Fibroblast of lung (primary cell): ENCODE measurements around the gene DPP6. TPM values are rescaled to one million over a fixed set of nuclear protein-coding genes. Genes with fewer than 3 reads are reported as not detected.
"Not testable (repeated sequence)": the region's sequence is repeated elsewhere in the genome, so short reads cannot be mapped to it uniquely, and the experiment has no call there.

ENCODE experiments used
- DNase-seq, 2 donors: peaks; one replicate each; pipeline versions ENCODE4 v3.0.0 to v3.0.0-alpha.2; 2010; ENCODE audit warnings: low read depth in 2 of 2
- H2AFZ ChIP-seq: 2 replicates; pipeline ENCODE4 v1.5.1; 2012; ENCODE audit warnings: low read length, control low read depth, inconsistent platforms
- H3K27ac ChIP-seq: 2 replicates; pipeline ENCODE4 v1.5.1; 2011; ENCODE audit warnings: low read length, control low read depth; ENCODE audit not compliant: insufficient read depth
- H3K27me3 ChIP-seq: 2 replicates; pipeline ENCODE4 v1.5.1; 2011; ENCODE audit warnings: mild to moderate bottlenecking, low read length; ENCODE audit not compliant: control insufficient read depth, insufficient read depth
- H3K36me3 ChIP-seq: 2 replicates; pipeline ENCODE4 v1.5.1; 2011; ENCODE audit warnings: low read length; ENCODE audit not compliant: control insufficient read depth, insufficient read depth
- H3K4me1 ChIP-seq: 2 replicates; pipeline ENCODE4 v1.5.1; 2011; ENCODE audit warnings: low read length; ENCODE audit not compliant: control insufficient read depth, insufficient read depth; ENCODE audit errors: extremely low read depth
- H3K4me2 ChIP-seq: 2 replicates; pipeline ENCODE4 v1.5.1; 2011; ENCODE audit warnings: low read length, control low read depth; ENCODE audit not compliant: insufficient read depth; ENCODE audit errors: extremely low read depth
- H3K4me3 ChIP-seq, 4 experiments: fragments of 200-600 bp in 1 of 4; sonication (generic) in 1 of 4; replicated peaks in 1 of 4; 2 replicates each; pipeline ENCODE4 v1.5.1; 2011 to 2016; ENCODE audit warnings: low read length in 4 of 4, low read depth in 3 of 4, mild to moderate bottlenecking in 3 of 4, control low read depth in 2 of 4, inconsistent platforms in 1 of 4, mixed read lengths in 1 of 4; ENCODE audit not compliant: insufficient read depth in 1 of 4; ENCODE audit errors: control extremely low read depth in 1 of 4
- H3K79me2 ChIP-seq: 2 replicates; pipeline ENCODE4 v1.5.1; 2012; ENCODE audit warnings: mild to moderate bottlenecking, low read length, inconsistent platforms; ENCODE audit not compliant: control insufficient read depth, insufficient read depth
- H3K9ac ChIP-seq: 2 replicates; pipeline ENCODE4 v1.5.1; 2011; ENCODE audit warnings: mild to moderate bottlenecking, low read length, control low read depth; ENCODE audit not compliant: insufficient read depth
- H3K9me3 ChIP-seq: 2 replicates; pipeline ENCODE4 v1.5.1; 2012; ENCODE audit warnings: low read depth, low read length; ENCODE audit not compliant: control insufficient read depth, insufficient read depth
- H4K20me1 ChIP-seq: 2 replicates; pipeline ENCODE4 v1.5.1; 2011; ENCODE audit warnings: low read length; ENCODE audit not compliant: control insufficient read depth, insufficient read depth; ENCODE audit errors: extremely low read depth
- CTCF ChIP-seq, 2 donors: IDR thresholded peaks in 1 of 2; conservative IDR thresholded peaks in 1 of 2; 1 replicate in 1 of 2; 2 replicates in 1 of 2; pipeline ENCODE4 v1.5.1; 2011 to 2012; ENCODE audit warnings: low read length in 2 of 2, control low read depth in 1 of 2, inconsistent platforms in 1 of 2, low read depth in 1 of 2, mild to moderate bottlenecking in 1 of 2
- EZH2 ChIP-seq: IDR thresholded peaks from 2 replicates; pipeline ENCODE4 v1.5.1; 2012; ENCODE audit warnings: low read length, control low read depth, mild to moderate bottlenecking; ENCODE audit errors: missing control alignments
- polyA plus RNA-seq, 2 donors: library from polyadenylated mRNA; depleted of rRNA in 1 of 2; stranded (reverse) in 1 of 2; unstranded in 1 of 2; fragments of >200 nt; gene quantifications; 2 replicates each; pipeline ENCODE4 v1.2.1, GENCODE V29; 2011 to 2012; ENCODE audit warnings: missing spikeins in 1 of 2
- total RNA-seq: library from RNA; depleted of rRNA; stranded (reverse); fragments of >200 nt; gene quantifications from 2 replicates; pipeline ENCODE4 v1.2.1, GENCODE V29; 2014

Gene DPP6
- total and polyA plus RNA-seq, 2 donors (not counting 1 experiment from before 2014, with no cell fraction given): not detected

- no peaks in the 10 kb centered on the region for H3K27me3 ChIP-seq
- no peak overlapping the region for H2AFZ ChIP-seq
- no peaks in the 10 kb centered on the region for H3K4me1 ChIP-seq
- H4K20me1 ChIP-seq: no peaks in the 10 kb centered on the region
- no peaks in the 10 kb centered on the region for H3K79me2 ChIP-seq
- DNase-seq: no peak
- no peak overlapping the region for H3K4me2 ChIP-seq
- H3K27ac ChIP-seq: no peak overlapping the region
- H3K9ac ChIP-seq: no peak overlapping the region
- no peak overlapping the region for H3K4me3 ChIP-seq
- TF ChIP-seq CTCF (conservative IDR thresholded peaks at IDR 0.05 in 1 of 2, IDR thresholded peaks at IDR 0.05 in 1 of 2; ENCODE audit: low read depth in 1 of 2, low read length in 2 of 2) (no peak), EZH2 (no peak)
- no peaks in the 10 kb centered on the region for H3K36me3 ChIP-seq
- H3K9me3 ChIP-seq: no peaks in the 10 kb centered on the region
Observed at GRCh38 chr7:154676422-154677073, 624.4 kb downstream of the DPP6 start.

- no peak for DNase-seq
- H3K79me2 ChIP-seq: no peaks in the 10 kb centered on the region
- H2AFZ ChIP-seq: no peak overlapping the region
- no peak overlapping the region for H3K4me2 ChIP-seq
- no peaks in the 10 kb centered on the region for H3K9me3 ChIP-seq
- TF ChIP-seq EZH2: no peak
- TF ChIP-seq CTCF (conservative IDR thresholded peaks at IDR 0.05 in 1 of 2, IDR thresholded peaks at IDR 0.05 in 1 of 2; ENCODE audit: low read depth in 1 of 2, low read length in 2 of 2): no peak
- no peaks in the 10 kb centered on the region for H4K20me1 ChIP-seq
- H3K27ac ChIP-seq: no peak overlapping the region
- no peaks in the 10 kb centered on the region for H3K27me3 ChIP-seq
- no peaks in the 10 kb centered on the region for H3K4me1 ChIP-seq
- no peaks in the 10 kb centered on the region for H3K36me3 ChIP-seq
- no peak overlapping the region for H3K4me3 ChIP-seq
- H3K9ac ChIP-seq: no peak overlapping the region
Observed at GRCh38 chr7:154677454-154677853, 625.3 kb downstream of the DPP6 start.

GRCh38 chr7:154678001-154678550 is 625.9 kb downstream of the DPP6 start:
- not testable (repeated sequence) for H3K9ac ChIP-seq, DNase-seq, H3K27me3 ChIP-seq, H3K4me2 ChIP-seq, H4K20me1 ChIP-seq, H3K36me3 ChIP-seq, H3K4me1 ChIP-seq, H2AFZ ChIP-seq, H3K79me2 ChIP-seq, H3K9me3 ChIP-seq, H3K27ac ChIP-seq, H3K4me3 ChIP-seq
